NCI-H524 (cell line): Measurements from ENCODE around the gene PDCD2L.

Experiments used
- DNase-seq, 2 experiments: peaks; one replicate each; lab custom pipeline; 2025; lab: John Stamatoyannopoulos, UW

The PDCD2L gene

GRCh38 chr19:34471906-34472700 is 67.9 kb downstream of the PDCD2L start:
- no peak for DNase-seq

- no peak for DNase-seq
Measured at GRCh38 chr19:34474233-34474989, 70.2 kb downstream of the PDCD2L start.

- DNase-seq = no peak
Measured at GRCh38 chr19:34475026-34475974, 71.1 kb downstream of the PDCD2L start.
